GM11168 (cell line): ENCODE results near the gene NTSR2.

Source experiments
- in situ Hi-C: fragments of 300-500 bp; cut with MboI; formaldehyde crosslinking; loops from one replicate; pipeline ENCODE4 v1.12.0; 2022; ENCODE audit warnings: low sequenced_read_pairs; ENCODE audit not compliant: unreplicated experiment

The NTSR2 gene

DNA sequence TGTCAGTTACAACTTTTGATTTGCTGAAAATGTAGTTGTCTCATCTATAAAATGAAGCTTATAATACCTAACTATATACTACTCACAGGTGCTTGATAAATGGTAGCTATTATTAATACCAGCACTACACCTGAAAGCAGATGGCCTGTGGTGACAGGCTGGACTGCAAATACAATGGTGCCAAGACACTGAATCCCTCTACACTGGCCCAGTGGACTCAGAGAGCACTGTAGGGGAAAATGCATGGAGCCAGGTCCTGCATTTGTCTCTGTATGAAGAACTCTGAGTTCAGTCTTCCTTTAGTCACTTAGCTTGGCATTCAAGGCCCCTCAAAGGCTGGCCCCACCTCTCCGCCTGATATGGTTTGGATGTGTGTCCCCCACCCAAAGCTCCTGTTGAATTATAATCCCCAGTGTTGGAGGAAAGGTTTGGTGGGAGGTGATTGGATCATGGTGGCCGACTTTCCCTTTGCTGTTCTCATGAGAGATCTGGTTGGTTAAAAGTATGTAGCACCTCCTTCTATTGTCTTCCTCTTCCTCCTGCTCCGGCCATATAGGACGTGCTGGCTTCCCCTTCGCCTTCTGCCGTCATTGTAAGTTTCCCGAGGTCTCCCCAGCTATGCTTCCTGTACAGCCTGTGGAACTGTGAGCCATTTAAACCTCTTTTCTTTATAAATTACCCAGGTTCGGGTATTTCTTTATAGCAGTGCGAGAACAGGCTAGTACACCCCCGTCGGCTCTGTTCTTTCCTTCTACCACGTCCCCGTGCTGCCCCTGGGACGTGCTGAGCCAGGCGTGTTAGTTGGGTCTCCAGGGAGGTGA lies 11.1 kb upstream of the NTSR2 start:
- in situ Hi-C loops, result no loop called here

DNA sequence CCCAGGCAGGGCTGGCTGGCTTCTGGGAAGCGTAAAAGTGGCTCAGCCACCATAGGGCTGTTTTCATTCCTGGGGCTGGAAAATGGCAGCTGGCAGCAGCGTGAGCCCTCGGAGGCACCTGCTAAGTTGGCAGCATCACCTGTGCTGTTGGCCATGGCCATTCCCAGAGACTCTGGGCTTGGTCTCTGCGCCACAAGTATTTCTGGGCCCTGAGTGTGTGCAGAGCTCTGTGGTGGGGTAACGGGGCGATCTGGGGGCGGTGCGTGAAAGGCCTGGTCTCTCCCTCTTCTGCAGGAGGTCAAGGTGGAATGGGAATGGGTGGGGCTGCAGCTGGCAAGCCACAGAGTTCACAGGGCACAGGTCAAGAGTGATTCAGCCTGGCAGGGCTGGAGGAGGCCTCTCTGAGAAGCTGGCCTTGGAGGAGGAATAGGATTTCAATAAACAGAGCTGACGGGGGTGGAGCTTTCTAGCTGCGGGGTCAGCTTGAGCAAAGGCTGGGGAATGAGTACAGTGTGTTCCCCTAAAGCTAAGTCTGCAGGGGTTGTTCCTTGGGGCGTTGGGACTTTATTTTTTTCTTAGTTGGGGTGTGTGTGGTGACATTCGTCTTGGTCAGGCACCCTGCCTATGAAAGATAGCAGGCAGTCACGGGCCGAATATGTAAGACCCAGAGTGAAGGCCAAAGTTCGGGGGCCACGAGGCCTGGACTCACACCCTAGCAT lies 10.3 kb upstream of the NTSR2 start:
- in situ Hi-C loops, result no loop called here

DNA sequence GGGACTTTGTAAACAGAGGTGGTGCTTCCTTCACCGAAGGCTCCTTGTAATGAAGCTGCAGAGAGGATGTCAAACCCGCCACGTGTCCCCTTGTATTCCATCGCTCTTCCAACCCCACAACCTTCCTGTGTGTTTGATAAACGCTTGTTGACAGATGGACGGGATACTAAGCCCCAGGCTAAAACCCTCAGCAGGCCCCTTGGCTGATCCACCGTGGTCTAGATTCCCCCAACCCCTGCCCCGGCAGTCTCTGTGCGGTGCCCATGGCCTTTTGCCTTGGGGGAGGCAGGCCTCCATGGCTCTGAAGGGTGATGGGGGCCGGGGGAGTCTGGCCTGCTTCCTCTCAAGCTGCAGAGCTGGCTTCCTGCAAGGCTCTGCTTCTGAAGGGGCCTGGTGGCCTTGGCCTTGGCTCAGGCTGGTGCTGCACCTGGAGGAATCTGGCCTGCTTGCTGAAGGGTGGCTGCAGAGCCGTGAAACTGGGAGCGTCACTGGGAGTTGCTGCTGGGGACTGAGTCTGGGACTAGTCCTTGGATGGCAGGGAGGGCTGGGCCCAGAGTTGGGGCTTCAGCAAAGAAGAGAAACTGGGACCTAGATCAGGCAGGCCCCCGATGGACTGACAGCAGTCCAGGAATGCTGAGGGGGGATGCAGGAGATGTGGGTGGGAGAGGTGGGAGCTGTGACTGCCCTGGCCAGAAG lies 9.6 kb upstream of the NTSR2 start:
- in situ Hi-C loops, result no loop called here

DNA sequence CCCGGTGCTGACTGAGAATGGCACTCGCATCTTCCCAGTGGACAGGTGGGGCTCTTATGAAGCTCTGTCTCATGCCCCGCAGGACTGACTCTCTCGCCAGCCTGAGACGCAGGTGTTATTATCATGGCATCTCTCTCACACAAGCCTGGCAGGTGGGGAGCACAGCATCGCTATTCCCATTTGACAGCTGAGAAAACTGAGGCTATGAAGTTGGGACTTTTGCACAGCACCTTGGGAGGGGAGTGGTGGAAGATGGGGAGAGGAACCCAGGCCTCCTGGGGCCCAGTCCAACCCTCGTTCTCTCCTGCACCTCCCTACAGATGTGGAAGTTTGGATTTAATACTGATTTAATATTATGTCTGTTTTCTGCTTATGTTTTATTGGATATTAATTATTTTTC lies 9.0 kb upstream of the NTSR2 start:
- in situ Hi-C loops, result no loop called here

DNA sequence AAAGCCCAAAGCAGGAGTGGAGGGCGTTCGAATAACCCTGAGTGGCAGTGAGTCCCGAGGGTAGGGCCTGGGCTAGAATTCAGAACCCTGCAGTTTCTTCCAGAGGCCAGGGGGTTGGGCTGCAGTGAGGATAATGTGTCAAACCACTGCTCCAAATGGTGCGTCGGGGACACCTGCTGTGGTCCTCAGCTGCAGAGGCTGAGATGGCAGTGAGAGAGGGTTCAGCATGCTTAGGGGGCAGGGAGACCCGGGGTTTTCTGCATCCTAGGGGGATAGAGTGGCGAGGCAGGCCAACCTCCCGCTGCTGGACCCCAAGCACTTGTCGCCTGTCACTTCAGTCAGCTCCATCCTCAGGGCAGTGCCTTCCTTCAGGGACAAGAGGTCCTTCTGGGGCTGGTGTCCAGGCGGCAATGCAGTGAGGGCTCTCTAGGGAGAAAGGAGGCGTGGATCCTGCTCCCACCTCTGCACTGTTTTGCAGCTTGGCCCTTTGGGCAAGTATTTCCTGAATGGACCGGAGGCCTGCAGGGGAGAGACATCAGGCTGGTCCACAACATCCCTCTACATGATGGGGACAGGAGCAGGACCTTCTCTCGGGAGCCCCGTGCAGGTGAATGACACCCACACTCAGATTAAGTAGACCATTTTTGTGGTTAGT lies 8.4 kb upstream of the NTSR2 start:
- in situ Hi-C loops, result no loop called here

DNA sequence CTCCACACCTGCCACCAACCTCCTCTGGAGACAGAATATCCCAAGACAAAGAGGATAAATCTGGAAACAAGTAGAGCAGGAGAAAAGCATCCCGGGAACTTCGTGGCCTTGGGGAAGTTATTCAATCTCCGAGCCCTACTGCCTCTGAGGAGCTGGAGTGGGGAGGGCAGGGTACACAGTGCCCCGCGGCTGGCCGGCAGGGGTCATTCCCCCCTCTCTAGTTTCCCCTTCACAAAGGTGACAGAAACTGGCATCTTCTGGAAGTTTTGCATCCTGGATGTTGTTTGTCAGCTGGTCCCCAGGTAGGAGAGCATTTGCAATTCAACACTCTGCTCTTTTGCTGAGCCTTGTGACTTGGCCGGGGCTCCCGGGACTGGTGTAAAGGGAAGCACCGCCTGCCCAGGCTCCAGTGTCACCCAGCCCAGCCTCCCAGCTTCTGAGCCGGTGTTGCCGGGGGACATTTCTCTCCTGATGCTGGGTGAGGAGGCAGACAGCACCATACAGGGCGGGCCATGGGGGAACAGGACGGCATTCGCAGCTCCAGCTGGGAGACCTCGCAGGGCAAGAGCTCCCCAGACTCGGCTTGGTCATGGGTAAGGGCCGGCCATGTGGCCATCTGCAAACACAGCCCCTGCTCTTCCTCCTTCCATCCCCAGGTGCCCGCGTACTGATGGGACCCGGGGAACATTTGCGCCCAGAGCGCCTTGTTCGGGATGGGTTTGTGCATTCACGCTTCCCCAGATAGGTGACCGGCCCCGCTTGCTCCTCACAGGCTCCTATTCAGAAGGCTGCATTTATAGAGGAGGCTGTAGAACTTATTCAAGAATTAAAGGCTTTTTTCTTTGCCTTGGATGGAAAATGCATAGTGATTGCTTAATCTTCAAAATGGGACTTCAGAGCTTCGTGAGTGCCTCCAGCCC lies 7.4 kb upstream of the NTSR2 start:
- in situ Hi-C loops, result no loop called here

DNA sequence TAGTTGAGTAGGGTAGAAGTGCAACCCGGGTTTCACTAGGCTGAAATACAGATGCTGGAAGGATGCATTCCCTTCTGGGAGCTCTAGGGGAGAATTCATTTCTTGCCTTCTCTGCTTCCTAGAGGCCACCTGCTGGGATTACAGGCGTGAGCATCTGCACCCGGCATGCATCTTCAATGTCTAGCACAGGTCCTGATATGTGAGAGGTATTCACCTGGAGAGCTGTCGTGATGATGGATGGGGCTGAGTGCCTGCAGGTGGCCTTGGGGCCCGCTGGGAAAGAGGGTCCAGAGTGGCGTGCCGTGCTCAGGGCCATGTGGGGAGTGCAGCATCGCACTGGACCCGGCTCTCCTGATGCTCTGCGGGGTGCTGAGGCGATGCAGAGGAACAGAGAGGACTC lies 6.6 kb upstream of the NTSR2 start:
- in situ Hi-C loops, result no loop called here

DNA sequence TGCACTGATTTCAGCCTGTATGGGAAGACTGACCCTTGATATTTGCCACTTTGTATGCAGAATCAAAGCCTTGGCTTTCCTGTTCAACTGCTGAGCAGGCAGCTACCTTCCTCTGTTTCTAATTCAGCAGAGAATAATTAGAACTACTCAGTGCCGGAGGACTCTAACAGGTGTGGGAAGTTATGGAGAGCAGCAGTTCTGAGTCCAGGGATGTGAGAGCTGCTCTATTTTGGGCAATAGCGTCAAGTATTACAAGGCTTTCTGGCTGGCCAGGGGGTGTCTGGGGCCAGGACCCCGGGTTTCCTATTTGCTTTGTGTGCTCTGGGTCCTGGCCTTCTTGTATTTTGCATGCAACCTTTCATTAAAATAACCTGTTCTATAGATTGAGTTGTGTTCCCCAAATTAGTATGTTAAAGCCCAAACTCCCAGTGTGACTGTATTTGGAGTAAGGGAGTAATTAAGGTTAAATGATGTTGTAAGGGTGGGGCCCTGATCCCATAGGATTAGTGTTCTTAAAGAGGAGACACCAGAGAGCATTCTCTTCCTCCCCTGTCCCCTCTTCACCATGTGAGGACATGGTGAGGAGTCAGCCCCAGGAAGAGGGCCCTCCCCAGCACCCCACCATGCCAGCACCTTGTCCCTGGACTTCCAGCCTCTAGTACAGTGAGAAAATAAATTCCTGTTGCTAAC lies 5.6 kb upstream of the NTSR2 start:
- in situ Hi-C loops, result no loop called here

DNA sequence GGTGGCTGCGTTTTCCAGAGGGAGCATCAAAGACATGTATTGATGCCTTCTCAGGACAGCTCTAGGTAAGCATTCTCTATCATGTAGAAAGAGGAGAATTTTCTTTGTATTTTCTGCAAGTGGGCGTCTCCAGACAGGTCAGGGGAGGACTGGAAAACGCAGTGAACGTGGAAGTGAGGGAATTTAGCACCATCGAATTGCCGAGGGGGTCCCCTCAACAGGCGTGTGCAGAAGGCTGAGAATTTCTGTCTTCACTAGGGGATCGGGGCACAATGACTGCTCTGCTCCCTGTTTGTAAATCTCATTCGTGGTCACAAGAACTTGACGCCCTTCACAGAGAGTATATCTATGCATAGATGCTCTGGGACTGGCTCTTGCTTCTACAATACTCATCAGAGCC lies 5.0 kb upstream of the NTSR2 start:
- in situ Hi-C loops, result no loop called here

DNA sequence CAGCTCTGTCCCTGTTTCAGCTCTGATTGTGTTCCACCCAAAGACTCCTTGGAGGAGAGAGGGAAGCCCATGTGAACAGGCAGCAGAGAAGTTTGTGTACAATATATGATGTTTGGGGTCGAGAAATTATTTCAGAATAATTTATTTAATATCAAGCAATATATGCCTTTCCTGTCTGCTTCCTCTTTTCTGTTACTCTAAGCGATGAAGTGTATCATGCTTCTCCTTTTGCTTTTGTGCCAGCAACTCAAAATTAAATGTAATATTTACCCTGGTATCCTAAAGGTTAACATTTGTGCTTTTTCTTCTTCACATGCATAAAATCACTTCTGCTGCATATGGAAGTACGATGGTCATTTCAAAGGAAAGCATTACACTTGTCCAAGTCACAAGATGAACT lies 2.4 kb upstream of the NTSR2 start:
- in situ Hi-C loops, result no loop called here

DNA sequence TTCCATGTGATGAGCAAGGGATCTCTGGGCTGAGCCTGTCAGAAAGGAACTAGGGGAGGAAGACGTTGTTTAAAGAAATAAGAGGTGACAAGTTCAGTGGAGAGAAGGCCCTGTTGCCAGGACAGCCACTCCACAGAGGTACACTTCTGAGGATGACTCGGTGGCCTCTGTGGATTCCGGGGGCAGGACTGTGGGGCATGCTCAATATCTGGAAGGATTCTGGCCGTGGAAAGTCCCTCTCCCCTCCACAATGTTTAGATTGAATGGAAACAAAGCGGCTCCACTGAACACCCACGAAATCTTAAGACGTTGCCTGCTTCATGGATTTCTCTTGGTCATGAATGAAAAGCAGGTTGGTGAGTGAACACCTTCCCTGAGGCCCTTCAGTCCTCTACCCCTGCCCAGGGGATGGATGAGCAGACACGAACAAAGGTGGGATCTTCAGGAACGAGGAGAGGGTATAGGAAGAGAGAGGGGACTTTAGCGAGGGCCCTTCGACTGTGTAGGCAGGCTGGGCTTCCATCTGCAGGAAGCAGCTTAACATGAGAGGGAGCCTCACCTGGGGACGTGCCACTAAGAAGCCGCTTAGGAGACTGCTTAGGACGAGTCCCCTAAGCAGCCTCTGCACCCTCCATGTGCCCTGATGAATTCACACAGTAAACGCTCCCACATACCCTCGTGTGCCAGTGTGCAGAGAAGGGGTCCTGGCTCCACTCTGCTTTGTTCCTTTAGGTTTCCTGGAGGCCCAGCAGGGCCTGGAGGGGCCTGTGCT lies 1.9 kb downstream of the NTSR2 start:
- in situ Hi-C loops, result no loop called here

DNA sequence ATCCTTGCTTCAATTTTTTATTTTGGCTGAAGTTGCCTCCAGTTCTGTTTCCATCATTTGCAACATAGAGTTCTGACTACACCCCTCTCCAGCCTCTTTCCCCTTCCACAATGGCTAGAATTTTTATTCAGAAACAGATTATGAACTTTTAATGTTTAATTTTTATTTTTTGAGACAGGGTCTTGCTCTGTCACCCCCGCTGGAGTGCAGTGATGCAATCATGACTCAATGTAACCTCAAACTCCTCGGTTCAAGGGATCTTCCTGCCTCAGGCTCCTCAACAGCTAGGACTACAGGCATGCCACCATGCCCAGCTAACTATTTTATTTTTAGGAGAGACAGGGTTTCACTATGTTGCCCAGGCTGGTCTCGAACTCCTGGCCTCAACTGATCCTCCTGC lies 2.8 kb downstream of the NTSR2 start:
- in situ Hi-C loops, result no loop called here

DNA sequence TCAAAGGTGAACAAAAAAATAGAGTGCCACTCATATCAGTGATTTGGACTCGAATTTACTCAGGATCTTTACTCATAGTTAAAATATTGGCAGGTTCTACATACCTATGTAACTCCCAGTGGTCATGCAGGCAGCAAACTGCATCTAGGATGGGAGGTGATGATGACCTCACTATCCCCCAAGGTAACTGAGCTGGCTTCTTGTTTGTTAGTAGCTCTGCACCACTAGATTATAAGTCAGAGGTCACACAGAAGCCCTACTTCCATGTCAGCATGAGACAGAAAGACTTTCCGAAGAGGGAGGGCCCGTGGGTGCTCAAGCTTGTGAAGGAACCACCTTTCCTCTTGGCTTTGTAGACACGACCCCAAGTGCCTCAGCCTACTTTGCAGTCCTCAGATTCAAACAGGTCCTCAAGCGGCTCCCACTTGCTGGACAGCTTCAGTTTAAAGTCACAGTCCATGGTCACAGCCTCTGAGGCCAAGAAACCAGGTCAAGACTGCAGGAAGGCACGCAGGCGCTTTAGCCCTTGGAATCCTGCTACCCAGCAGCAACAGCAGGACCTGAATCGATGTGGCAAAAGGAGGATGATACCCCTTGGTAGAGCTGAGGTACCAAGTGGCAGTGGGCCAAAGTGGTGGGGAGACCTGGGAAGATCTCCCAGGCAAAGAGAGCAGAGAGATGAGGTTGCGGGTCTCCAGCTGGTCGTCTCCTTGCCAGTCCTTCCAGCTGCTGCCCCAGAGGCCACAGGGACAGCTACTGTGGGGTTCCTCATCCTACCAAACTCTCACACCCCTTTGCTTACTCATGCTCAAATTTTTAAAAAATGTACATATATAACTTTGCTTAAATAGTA lies 4.3 kb downstream of the NTSR2 start:
- in situ Hi-C loops, result no loop called here

DNA sequence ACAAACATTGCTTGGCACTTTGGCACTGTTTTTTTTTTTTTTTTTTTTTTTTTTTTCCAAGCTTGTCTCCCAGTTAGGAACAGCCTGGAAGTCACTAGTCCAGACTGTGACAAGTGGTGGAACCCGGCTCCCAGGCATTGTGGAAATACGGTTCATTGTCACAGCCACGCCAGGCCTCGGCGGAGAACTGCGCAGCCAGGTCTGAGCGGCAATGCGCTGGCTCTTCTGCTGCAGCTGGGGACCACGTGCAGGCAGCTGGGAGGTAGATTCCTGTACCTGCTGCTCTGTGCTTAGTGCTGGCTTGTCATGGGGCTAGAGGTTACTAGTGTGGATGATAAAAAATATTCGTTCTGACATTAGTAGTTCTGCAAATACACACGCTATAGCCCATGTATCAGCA lies 5.0 kb downstream of the NTSR2 start:
- in situ Hi-C loops, result no loop called here

DNA sequence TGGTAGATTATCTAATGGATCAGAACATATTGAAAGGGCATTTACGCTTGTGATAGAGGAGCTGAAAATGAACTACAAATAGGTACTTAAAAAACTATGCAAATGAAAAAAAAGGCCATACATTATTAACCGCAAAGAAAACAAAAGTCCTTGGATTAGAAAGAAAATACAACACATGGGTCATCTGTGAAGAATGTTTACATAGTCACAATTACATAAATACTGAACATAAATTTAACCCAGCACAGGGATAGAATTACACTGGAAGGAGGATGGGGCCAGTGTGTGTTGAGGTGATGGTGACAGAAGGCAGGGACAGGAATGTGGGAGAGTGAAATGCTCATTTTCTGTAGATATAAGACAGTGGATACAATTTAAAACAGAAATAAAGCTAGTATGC lies 6.6 kb downstream of the NTSR2 start:
- in situ Hi-C loops, result no loop called here

DNA sequence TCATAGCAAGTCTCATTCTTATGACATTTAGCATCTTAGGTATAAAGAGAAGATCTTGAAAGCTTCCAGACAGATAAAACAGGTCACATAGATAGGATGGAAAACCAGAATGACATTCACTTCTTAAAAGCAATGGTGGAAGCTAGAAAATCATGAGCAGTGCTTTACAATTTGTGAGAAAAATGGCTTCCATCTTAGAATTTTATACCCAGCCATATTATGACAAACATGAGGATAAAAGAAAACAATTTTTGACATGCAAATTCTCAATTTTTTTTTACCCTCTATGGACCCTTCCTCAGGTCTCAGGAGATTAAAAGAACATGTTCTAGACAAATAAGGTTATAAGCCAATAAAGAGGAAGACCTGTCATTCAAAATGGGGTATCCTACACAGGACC lies 7.1 kb downstream of the NTSR2 start:
- in situ Hi-C loops, result no loop called here

DNA sequence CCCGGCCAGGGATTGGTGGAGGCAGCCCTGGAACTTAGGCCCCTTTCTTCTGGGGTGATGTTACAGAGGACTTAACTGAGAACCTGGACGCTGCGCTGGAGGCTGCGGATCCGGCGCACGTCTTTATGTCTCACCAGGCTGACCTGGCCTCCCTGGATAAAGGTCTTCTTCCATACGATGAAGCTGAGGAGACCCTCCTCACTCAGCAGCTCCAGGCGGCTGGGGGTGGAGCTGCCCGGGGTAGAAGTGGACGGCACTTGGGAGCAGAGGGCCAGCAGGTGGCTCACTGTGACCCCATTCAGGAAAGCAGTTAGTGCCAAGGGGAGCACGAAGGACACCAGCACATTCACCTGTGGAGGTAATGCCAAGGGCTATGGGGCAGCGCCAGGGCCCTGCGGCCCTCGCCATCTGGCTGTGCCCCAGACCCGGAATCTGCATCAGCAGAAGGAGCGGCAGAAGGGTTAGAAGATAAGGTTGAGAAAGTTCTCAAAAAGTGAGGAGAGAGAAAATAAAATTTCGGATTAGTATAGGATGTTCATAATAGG lies 8.0 kb downstream of the NTSR2 start:
- in situ Hi-C loops, result no loop called here
